Osteocyte (in vitro differentiated cells): Measurements from ENCODE around the gene CPTP. TPM values are rescaled to one million over a fixed set of nuclear protein-coding genes. Genes with fewer than 3 reads are reported as not detected.

Experiments used
- DNase-seq: peaks from one replicate; pipeline ENCODE4 v3.0.0; 2021; ENCODE audit warnings: mixed read lengths; ENCODE audit not compliant: unreplicated experiment; ENCODE audit errors: extremely low spot score
- H3K27ac Mint-ChIP-seq: one replicate; pipeline ENCODE4 v1.8.0; 2021; ENCODE audit warnings: mild to moderate bottlenecking, mixed read lengths; ENCODE audit not compliant: unreplicated experiment
- H3K27me3 Mint-ChIP-seq: one replicate; pipeline ENCODE4 v1.8.0; 2021; ENCODE audit warnings: mixed read lengths; ENCODE audit not compliant: unreplicated experiment
- H3K36me3 Mint-ChIP-seq: one replicate; pipeline ENCODE4 v1.8.0; 2021; ENCODE audit warnings: mixed read lengths; ENCODE audit not compliant: unreplicated experiment
- H3K4me1 Mint-ChIP-seq: one replicate; pipeline ENCODE4 v1.8.0; 2021; ENCODE audit warnings: mixed read lengths; ENCODE audit not compliant: unreplicated experiment
- H3K4me3 Mint-ChIP-seq: one replicate; pipeline ENCODE4 v1.8.0; 2021; ENCODE audit warnings: mild to moderate bottlenecking, moderate library complexity, mixed read lengths; ENCODE audit not compliant: unreplicated experiment
- H3K9me3 Mint-ChIP-seq: one replicate; pipeline ENCODE4 v1.8.0; 2021; ENCODE audit warnings: mixed read lengths; ENCODE audit not compliant: unreplicated experiment
- total RNA-seq: library from RNA; stranded (reverse); gene quantifications from 2 replicates; pipeline ENCODE4 v1.2.1, GENCODE V29; 2021
- TF ChIP-seq, protein P1 (sequence below): fragments of 200-600 bp; sonication (generic); IDR thresholded peaks from 2 replicates; pipeline ENCODE4 v1.5.0; 2021; ENCODE audit warnings: antibody characterized with exemption, mild to moderate bottlenecking, moderate library complexity

The CPTP gene
- total RNA-seq, 1 donor from 2014 or later = 23.5 TPM

DNA sequence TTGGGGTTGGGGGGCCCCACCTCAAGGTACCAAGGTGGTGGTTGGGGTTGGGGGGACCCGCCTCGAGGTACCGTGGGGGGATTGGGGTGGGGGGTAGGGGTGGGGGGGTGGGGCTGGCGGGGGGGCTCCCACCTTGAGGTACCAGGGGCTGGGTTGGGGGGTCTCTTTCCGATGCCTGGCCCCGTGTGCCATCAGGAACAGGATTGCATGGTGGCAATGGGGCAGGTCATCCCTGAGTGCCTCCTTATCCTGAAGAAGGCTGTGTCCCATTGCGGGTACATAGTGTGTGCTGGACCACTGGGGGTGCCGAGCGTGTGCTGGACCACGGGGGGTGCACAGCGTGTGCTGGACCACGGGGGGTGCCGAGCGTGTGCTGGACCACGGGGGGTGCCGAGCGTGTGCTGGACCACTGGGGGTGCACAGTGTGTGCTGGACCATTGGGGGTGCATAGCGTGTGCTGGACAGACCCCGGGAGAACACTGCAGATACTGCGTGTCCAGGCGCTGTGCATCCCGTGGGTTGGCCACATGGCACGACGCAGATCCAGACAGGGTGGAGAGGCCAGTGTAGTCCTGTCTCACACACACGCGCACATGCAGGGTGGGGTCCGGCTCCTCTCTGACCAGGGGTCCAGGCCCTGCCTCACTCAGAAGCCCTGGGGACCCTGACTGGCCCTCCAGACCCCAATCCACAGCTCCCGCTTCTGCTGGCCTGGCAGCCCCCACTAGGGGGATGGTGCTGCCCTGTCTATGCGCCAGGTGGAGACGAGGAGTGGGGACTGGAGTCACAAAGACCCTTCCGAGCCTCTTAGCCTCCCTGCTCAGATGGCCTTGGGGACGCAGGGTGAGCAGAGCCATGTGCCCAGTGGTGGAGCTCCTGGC, 40.1 kb upstream of the CPTP start:
- H3K9me3 Mint-ChIP-seq = no peaks in the 10 kb centered on the region
- TF ChIP-seq, protein P1, sequence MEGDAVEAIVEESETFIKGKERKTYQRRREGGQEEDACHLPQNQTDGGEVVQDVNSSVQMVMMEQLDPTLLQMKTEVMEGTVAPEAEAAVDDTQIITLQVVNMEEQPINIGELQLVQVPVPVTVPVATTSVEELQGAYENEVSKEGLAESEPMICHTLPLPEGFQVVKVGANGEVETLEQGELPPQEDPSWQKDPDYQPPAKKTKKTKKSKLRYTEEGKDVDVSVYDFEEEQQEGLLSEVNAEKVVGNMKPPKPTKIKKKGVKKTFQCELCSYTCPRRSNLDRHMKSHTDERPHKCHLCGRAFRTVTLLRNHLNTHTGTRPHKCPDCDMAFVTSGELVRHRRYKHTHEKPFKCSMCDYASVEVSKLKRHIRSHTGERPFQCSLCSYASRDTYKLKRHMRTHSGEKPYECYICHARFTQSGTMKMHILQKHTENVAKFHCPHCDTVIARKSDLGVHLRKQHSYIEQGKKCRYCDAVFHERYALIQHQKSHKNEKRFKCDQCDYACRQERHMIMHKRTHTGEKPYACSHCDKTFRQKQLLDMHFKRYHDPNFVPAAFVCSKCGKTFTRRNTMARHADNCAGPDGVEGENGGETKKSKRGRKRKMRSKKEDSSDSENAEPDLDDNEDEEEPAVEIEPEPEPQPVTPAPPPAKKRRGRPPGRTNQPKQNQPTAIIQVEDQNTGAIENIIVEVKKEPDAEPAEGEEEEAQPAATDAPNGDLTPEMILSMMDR = no peak
- no peaks in the 10 kb centered on the region for H3K36me3 Mint-ChIP-seq
- no peaks in the 10 kb centered on the region for H3K4me1 Mint-ChIP-seq
- no peak overlapping the region for H3K4me3 Mint-ChIP-seq
- H3K27me3 Mint-ChIP-seq = no peaks in the 10 kb centered on the region
- no peak overlapping the region for H3K27ac Mint-ChIP-seq
- DNase-seq = no peak

DNA sequence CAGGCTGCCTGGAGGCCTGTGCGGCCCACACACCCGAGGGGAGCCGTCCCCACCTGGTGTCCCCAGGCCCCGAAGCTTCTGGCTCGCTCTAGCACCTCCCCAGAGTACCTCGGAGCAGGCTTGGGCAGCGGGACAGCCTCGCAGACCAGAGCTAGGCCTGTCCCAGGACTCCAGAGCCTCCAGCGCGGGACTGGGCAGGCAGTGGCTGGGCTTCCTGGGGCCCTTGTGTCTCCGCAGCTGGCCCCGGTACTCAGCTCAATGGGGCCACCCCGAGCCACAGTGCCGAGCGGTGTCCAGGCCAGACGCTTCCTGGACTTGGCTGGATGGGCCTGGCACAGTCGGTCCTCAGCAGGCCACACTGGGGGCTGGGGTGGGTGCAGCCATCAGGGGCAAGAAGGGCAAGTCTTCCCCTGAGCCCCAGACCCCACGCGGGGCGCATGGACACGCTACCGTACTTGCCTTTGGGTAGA, 39.5 kb upstream of the CPTP start:
- Mint-ChIP-seq H3K36me3 (no peaks in the 10 kb centered on the region), H3K4me1 (no peaks in the 10 kb centered on the region), H3K9me3 (no peaks in the 10 kb centered on the region), H3K27me3 (no peaks in the 10 kb centered on the region), H3K4me3 (no peak overlapping the region), H3K27ac (no peak overlapping the region)
- TF ChIP-seq, protein P1 = no peak
- no peak for DNase-seq

DNA sequence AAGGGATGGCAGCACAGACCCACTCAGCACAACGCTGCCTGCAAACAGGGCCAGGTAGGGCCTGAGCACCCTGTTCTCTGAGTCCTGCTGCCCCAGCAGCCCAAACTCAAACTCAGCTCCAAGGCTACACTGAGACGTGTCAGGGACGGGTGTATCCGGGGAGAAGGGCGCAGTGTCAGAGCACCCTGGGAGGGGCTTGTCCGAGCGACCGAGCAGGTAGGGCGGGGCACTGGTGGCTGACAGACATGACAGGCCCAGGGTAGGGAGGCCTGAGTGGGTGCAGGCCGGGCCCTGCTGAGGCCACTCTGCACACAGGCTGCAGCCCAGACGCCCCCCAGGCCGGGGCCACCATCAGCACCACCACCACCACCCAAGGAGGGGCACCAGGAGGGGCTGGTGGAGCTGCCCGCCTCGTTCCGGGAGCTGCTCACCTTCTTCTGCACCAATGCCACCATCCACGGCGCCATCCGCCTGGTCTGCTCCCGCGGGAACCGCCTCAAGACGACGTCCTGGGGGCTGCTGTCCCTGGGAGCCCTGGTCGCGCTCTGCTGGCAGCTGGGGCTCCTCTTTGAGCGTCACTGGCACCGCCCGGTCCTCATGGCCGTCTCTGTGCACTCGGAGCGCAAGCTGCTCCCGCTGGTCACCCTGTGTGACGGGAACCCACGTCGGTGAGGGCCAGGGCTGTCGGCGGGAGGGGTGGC, 38.8 kb upstream of the CPTP start:
- TF ChIP-seq, protein P1 = no peak
- no peaks in the 10 kb centered on the region for H3K36me3 Mint-ChIP-seq
- H3K4me1 Mint-ChIP-seq = peaks cover 2% of the 10 kb centered on the region
- H3K9me3 Mint-ChIP-seq = no peaks in the 10 kb centered on the region
- DNase-seq = no peak
- no peaks in the 10 kb centered on the region for H3K27me3 Mint-ChIP-seq
- no peak overlapping the region for H3K27ac Mint-ChIP-seq
- no peak overlapping the region for H3K4me3 Mint-ChIP-seq

DNA sequence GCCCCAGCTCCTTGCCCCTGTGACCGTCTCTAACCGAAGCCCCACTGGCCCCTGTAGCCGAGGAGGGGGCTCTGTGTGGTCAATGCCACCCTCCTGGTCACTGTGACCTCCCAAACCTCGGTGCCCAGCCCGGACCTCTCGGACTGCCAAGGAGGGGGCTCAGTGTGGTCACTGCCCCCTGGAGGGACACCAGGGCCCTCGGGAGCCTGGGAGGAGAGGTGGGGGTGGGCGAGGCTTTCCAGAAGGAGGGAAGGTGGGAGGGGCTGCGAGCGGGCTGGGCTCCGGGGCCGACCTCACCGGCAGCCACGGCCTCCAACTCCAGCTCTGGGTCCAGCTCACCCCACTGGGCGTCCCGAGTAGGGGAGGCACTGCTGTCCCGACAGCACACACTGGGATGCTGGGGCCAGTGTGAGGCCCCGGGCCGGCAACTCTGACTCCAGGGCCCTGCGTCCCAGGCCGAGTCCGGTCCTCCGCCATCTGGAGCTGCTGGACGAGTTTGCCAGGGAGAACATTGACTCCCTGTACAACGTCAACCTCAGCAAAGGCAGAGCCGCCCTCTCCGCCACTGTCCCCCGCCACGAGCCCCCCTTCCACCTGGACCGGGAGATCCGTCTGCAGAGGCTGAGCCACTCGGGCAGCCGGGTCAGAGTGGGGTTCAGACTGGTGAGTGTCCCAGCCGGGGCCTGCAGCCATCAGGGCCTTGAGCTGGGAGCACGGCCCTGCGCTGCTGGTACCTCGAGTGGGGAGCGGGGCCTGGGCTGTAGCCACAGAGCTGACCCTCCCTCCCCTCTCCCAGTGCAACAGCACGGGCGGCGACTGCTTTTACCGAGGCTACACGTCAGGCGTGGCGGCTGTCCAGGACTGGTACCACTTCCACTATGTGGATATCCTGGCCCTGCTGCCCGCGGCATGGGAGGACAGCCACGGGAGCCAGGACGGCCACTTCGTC, 38.0 kb upstream of the CPTP start:
- Mint-ChIP-seq H3K4me1 (peaks cover 2% of the 10 kb centered on the region), H3K4me3 (no peak overlapping the region), H3K36me3 (no peaks in the 10 kb centered on the region), H3K9me3 (no peaks in the 10 kb centered on the region), H3K27me3 (no peaks in the 10 kb centered on the region), H3K27ac (no peak overlapping the region)
- DNase-seq = no peak
- TF ChIP-seq, protein P1 = no peak
